ENCODE data around the gene DUSP16.

- TF ChIP-seq, protein P1, sequence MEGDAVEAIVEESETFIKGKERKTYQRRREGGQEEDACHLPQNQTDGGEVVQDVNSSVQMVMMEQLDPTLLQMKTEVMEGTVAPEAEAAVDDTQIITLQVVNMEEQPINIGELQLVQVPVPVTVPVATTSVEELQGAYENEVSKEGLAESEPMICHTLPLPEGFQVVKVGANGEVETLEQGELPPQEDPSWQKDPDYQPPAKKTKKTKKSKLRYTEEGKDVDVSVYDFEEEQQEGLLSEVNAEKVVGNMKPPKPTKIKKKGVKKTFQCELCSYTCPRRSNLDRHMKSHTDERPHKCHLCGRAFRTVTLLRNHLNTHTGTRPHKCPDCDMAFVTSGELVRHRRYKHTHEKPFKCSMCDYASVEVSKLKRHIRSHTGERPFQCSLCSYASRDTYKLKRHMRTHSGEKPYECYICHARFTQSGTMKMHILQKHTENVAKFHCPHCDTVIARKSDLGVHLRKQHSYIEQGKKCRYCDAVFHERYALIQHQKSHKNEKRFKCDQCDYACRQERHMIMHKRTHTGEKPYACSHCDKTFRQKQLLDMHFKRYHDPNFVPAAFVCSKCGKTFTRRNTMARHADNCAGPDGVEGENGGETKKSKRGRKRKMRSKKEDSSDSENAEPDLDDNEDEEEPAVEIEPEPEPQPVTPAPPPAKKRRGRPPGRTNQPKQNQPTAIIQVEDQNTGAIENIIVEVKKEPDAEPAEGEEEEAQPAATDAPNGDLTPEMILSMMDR (conservative IDR thresholded peaks at IDR 0.05; ENCODE audit: low read depth, low read length), result no peak
- TF ChIP-seq EZH2 (IDR thresholded peaks at IDR 0.05; ENCODE audit: borderline replicate concordance, low read depth, low read length, poor library complexity, severe bottlenecking), result no peak
Measured at GRCh38 chr12:12521888-12522287, 40.8 kb downstream of the DUSP16 start.
